Esophagus squamous epithelium (tissue), 5 donors: ENCODE measurements around the gene ZC3H12D. TPM values are rescaled to one million over a fixed set of nuclear protein-coding genes. Genes with fewer than 3 reads are reported as not detected.

ENCODE experiments used
- DNase-seq: peaks from one replicate; lab custom pipeline; 2025; lab: John Stamatoyannopoulos, UW
- H3K27ac ChIP-seq, 4 donors: fragments of 200-600 bp; sonication (generic); one replicate each; pipeline ENCODE4 v1.5.1; 2016 to 2019; ENCODE audit warnings: mild to moderate bottlenecking in 1 of 4
- H3K27me3 ChIP-seq, 4 donors: fragments of 200-600 bp; sonication (generic); 1 replicate in 3 of 4; 2 replicates in 1 of 4; pipeline versions ENCODE4 v1.5.1 to v1.6.0; 2017 to 2021; ENCODE audit warnings: antibody characterized with exemption in 1 of 4
- H3K36me3 ChIP-seq, 3 donors: fragments of 200-600 bp; sonication (generic); one replicate each; pipeline ENCODE4 v1.5.1; 2016 to 2019
- H3K4me1 ChIP-seq, 3 donors: fragments of 200-600 bp; sonication (generic); one replicate each; pipeline ENCODE4 v1.5.1; 2017 to 2019
- H3K4me3 ChIP-seq, 4 donors: fragments of 200-600 bp; sonication (generic); 1 replicate in 3 of 4; 2 replicates in 1 of 4; pipeline ENCODE4 v1.5.1; 2016 to 2019; ENCODE audit warnings: mild to moderate bottlenecking in 2 of 4, moderate library complexity in 1 of 4
- H3K9me3 ChIP-seq, 3 donors: fragments of 200-600 bp; sonication (generic); one replicate each; pipeline ENCODE4 v1.5.1; 2016 to 2019
- POLR2A ChIP-seq, 4 donors: fragments of 450-650 bp; IDR thresholded peaks; one replicate each; pipeline ENCODE4 v1.6.1; 2017; ENCODE audit warnings: antibody characterized with exemption in 4 of 4, mild to moderate bottlenecking in 4 of 4, moderate library complexity in 3 of 4
- WGBS, 2 donors: methylation state at CpG; one replicate each; pipeline ENCODE4 v1.1.5; 2018; 5-methylcytosine and 5-hydroxymethylcytosine counted together
- intact Hi-C: fragments of 100-400 bp; cut with DNase I; formaldehyde crosslinking; loops from one replicate; pipeline ENCODE4 v1.15.0; 2022
- total RNA-seq, 4 donors: library from RNA; depleted of rRNA; stranded (reverse); fragments of >200 nt; gene quantifications; one replicate each; pipeline ENCODE4 v1.1.0, GENCODE V29; 2016
- TF ChIP-seq, protein P1 (sequence below), 6 experiments: fragments of 450-650 bp in 4 of 6; fragments of 200-600 bp in 2 of 6; sonication (generic) in 2 of 6; IDR thresholded peaks; one replicate each; pipeline ENCODE4 v1.5.1; 2016 to 2019; ENCODE audit warnings: antibody characterized with exemption in 6 of 6, mild to moderate bottlenecking in 4 of 6, moderate library complexity in 4 of 6
- donor health status: DM: yes; HTN: yes; CAD: no.

Gene ZC3H12D
- total RNA-seq, 4 donors from 2014 or later = 0.04 to 4.3 (median 0.87) TPM

DNA sequence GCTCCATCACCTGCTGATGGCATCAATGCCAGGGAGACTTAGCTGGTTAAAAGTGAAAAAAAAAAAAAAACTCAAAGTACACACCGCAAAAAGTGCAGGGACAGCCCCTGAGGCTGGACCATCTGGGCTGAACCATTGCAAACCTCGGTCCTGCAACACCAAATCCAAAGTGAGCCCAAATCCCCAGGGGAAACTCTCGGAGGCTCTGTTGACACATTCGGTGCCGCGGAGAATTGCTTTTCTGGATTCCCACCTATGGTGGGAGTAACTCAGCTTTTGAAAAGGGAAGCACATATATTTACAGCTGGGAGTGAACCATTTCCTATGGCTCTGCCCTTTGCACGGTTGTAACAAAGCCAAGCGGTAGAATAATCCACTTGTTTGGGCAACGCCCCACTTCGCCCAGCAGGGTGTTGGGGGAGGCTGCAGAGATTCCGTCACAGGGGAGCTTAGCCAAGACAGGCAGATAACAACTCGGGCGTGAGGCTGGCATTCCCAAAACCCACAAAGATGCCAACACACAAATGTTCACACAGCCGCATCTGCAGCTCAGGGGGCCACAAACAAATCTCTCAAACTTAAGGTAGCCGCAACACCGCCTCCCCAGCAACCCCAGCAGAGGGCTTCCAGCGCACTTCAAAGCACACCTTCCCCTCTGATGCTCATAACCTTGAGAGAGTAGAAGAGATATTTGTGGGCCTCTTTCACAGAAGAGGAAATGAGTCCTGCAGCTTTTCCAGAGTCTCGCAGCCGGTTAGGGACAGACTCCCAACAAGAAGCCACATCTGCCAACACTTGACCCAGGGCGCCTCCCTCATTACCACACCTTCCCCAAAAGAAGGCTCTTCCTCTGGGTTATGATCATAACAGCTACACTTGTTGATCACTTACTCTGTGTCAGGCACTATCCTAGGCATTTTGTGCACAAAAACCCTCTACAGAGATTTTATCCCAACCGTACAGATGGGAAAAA lies 11.4 kb downstream of the ZC3H12D start:
- Histone ChIP-seq H3K27me3 (peaks cover 0 to 41% (median 0%) of the 10 kb centered on the region in 4 donors), H3K4me1 (peaks cover 14 to 18% (median 15%) of the 10 kb centered on the region in 3 donors), H3K36me3 (no peaks in the 10 kb centered on the region), H3K4me3 (peak overlapping the region in 1 of 4 donors; percentile 30), H3K27ac (no peak overlapping the region), H3K9me3 (no peaks in the 10 kb centered on the region)
- WGBS, 2 donors = 32 to 44% methylated on average over 15 to 19 of the region's 21 CpGs
- DNase-seq = no peak
- TF ChIP-seq, protein P1, sequence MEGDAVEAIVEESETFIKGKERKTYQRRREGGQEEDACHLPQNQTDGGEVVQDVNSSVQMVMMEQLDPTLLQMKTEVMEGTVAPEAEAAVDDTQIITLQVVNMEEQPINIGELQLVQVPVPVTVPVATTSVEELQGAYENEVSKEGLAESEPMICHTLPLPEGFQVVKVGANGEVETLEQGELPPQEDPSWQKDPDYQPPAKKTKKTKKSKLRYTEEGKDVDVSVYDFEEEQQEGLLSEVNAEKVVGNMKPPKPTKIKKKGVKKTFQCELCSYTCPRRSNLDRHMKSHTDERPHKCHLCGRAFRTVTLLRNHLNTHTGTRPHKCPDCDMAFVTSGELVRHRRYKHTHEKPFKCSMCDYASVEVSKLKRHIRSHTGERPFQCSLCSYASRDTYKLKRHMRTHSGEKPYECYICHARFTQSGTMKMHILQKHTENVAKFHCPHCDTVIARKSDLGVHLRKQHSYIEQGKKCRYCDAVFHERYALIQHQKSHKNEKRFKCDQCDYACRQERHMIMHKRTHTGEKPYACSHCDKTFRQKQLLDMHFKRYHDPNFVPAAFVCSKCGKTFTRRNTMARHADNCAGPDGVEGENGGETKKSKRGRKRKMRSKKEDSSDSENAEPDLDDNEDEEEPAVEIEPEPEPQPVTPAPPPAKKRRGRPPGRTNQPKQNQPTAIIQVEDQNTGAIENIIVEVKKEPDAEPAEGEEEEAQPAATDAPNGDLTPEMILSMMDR (IDR thresholded peaks at IDR 0.05) = peak in 4 of 6 experiments; percentile 6 to 25 (median 18)
- TF ChIP-seq POLR2A (IDR thresholded peaks at IDR 0.05) = no peak
- intact Hi-C loops = no loop called here

DNA sequence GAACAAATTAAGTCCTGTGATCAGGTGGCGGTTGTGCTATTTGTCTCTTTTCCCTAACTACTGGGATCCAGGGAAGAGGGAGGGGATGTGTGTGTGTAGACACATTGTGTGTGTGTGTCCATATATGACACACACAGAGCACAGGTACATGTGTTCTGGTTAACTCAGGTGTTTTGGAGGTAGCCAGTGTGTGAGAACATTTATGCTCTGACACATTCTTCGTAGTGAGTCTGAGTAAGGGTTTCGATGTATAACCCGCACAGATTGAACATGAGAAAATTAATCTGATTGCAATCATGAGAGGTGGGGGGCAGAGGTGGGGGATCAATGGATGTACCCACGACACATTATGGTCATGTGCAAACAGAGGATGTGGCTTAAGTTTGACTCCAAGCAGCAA lies 12.6 kb downstream of the ZC3H12D start:
- intact Hi-C loops = no loop called here
- TF ChIP-seq POLR2A (IDR thresholded peaks at IDR 0.05) = no peak
- TF ChIP-seq, protein P1 (IDR thresholded peaks at IDR 0.05) = no peak
- Histone ChIP-seq H3K27me3 (peaks cover 0 to 43% (median 0%) of the 10 kb centered on the region in 4 donors), H3K4me1 (peaks cover 14 to 18% (median 15%) of the 10 kb centered on the region in 3 donors), H3K4me3 (no peak overlapping the region), H3K36me3 (no peaks in the 10 kb centered on the region), H3K27ac (no peak overlapping the region), H3K9me3 (no peaks in the 10 kb centered on the region)
- no peak for DNase-seq
- WGBS, 2 donors = 80 to 90% methylated on average over 5 of the region's 5 CpGs

DNA sequence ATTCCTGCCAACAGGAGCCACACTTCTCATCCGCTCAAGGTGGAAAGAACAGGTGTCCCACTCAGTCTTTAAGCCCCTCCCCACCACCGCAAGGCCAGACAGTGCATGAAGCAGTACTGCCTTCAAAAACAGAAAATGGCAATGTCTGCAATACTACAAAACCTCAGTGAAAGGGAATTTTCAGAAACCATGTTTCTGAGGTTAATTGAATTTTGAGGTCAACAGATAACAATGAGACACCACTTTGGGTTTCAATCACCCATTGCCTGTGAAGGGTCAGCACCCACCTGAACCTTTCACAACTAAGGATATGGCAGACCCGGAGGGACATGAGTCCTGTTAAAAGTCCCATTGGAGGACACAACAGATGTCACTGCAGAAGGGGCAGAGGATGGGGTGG lies 13.0 kb downstream of the ZC3H12D start:
- 65 to 69% methylated on average over 3 of the region's 3 CpGs for WGBS, 2 donors
- Histone ChIP-seq H3K4me1 (peaks cover 14 to 18% (median 15%) of the 10 kb centered on the region in 3 donors), H3K9me3 (no peaks in the 10 kb centered on the region), H3K27ac (no peak overlapping the region), H3K4me3 (no peak overlapping the region), H3K36me3 (no peaks in the 10 kb centered on the region), H3K27me3 (peaks cover 0 to 43% (median 0%) of the 10 kb centered on the region in 4 donors)
- DNase-seq = no peak
- intact Hi-C loops = no loop called here
- TF ChIP-seq POLR2A (IDR thresholded peaks at IDR 0.05) = no peak
- TF ChIP-seq, protein P1 (IDR thresholded peaks at IDR 0.05) = no peak

DNA sequence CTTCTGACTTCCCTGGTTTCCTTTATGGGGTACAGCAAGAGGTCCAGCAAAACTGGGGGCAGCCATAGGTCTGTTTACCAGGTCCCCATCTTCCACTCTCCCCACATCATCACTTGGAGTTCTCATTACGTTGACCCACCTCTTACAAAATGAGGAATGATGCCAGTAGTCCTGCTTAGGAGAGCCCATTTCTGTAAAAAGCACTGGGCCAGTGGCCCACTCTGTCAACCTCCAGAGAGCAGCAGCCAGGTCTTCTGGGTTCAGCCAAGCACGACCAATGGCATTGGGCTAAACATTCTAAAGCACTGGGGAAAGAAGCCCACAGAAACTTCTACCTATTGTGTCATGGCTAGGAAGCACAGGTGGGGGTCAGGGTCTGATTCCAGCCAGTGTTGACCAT lies 13.9 kb downstream of the ZC3H12D start:
- H3K4me1 ChIP-seq = peaks cover 14 to 18% (median 15%) of the 10 kb centered on the region in 3 donors
- peaks cover 0 to 51% (median 0%) of the 10 kb centered on the region in 4 donors for H3K27me3 ChIP-seq
- H3K4me3 ChIP-seq = no peak overlapping the region
- H3K27ac ChIP-seq = no peak overlapping the region
- intact Hi-C loops = no loop called here
- H3K36me3 ChIP-seq = no peaks in the 10 kb centered on the region
- WGBS, 2 donors = 86% methylated on average over 1 of the region's 2 CpGs; no CpG with 5 or more reads in 1 of the 2 donors
- DNase-seq = no peak
- TF ChIP-seq, protein P1 (IDR thresholded peaks at IDR 0.05) = no peak
- no peak for TF ChIP-seq POLR2A (IDR thresholded peaks at IDR 0.05)
- H3K9me3 ChIP-seq = no peaks in the 10 kb centered on the region

DNA sequence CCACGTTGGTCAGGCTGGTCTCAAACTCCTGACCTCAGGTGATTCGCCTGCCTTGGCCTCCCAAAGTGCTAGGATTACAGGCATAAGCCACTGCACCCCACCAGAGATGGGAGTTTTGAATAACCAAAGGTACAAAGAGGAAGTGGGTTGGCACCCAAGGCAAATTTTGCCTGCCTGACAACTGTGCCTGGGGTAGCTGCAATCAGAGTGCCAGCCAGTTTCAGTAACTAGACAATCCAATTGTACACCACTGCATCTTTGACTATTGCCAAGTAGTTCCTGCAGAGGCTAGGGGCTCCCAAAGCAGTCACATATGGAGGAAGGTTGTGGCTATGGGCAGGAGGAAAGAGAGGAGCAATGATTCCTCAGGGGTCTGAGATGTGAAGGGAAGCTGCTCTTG lies 16.6 kb downstream of the ZC3H12D start:
- H3K27ac ChIP-seq = peak overlapping the region in 1 of 4 donors; percentile 6
- no peak for TF ChIP-seq POLR2A (IDR thresholded peaks at IDR 0.05)
- TF ChIP-seq, protein P1 (IDR thresholded peaks at IDR 0.05) = no peak
- WGBS, 2 donors = 67 to 100% methylated on average over 1 to 2 of the region's 2 CpGs
- H3K4me1 ChIP-seq = peaks cover 4 to 15% (median 8%) of the 10 kb centered on the region in 3 donors
- H3K4me3 ChIP-seq = no peak overlapping the region
- no peak for DNase-seq
- no peaks in the 10 kb centered on the region for H3K36me3 ChIP-seq
- intact Hi-C loops = no loop called here
- H3K9me3 ChIP-seq = no peaks in the 10 kb centered on the region
- peaks cover 0 to 50% (median 0%) of the 10 kb centered on the region in 4 donors for H3K27me3 ChIP-seq
